HEK293T (cell line): ENCODE data around the gene PPP1R14C.

Experiments
- CTCF ChIA-PET: fragments of 350-600 bp; formaldehyde crosslinking; extraction: SDS; loops from one replicate; lab custom pipeline; 2021; ENCODE audit warnings: antibody characterized with exemption, inconsistent platforms; lab: Yijun Ruan, JAX
- POLR2A ChIA-PET: fragments of 350-600 bp; formaldehyde crosslinking; extraction: SDS; loops from one replicate; lab custom pipeline; 2020; ENCODE audit warnings: antibody characterized with exemption, inconsistent platforms; lab: Yijun Ruan, JAX
- DNase-seq: peaks from one replicate; pipeline ENCODE4 v3.0.0; 2012; ENCODE audit warnings: mixed read lengths; ENCODE audit errors: extremely low spot score
- ARNT ChIP-seq: fragments of 450-650 bp; IDR thresholded peaks from 2 replicates; pipeline ENCODE4 v1.6.1; 2017; ENCODE audit warnings: mild to moderate bottlenecking
- BHLHE40 ChIP-seq: fragments of 450-650 bp; IDR thresholded peaks from 2 replicates; pipeline ENCODE4 v1.6.1; 2016; ENCODE audit warnings: mild to moderate bottlenecking, moderate library complexity, borderline replicate concordance
- CTBP1 ChIP-seq: fragments of 450-650 bp; IDR thresholded peaks from 2 replicates; pipeline ENCODE4 v1.6.1; 2016; ENCODE audit warnings: borderline replicate concordance
- ELF4 ChIP-seq: fragments of 450-650 bp; IDR thresholded peaks from 2 replicates; pipeline ENCODE4 v1.6.1; 2017; ENCODE audit warnings: antibody characterized with exemption
- FOXA1 ChIP-seq: fragments of 450-650 bp; IDR thresholded peaks from 2 replicates; pipeline ENCODE4 v1.6.1; 2016; ENCODE audit warnings: mild to moderate bottlenecking
- FOXK2 ChIP-seq: fragments of 450-650 bp; IDR thresholded peaks from 2 replicates; pipeline ENCODE4 v1.6.1; 2016; ENCODE audit warnings: mild to moderate bottlenecking
- FOXM1 ChIP-seq: fragments of 450-650 bp; IDR thresholded peaks from 2 replicates; pipeline ENCODE4 v1.6.1; 2017; ENCODE audit warnings: mild to moderate bottlenecking, borderline replicate concordance
- HDGF ChIP-seq: fragments of 450-650 bp; IDR thresholded peaks from 2 replicates; pipeline ENCODE4 v1.6.1; 2017; ENCODE audit warnings: antibody characterized with exemption, borderline replicate concordance
- L3MBTL2 ChIP-seq: fragments of 450-650 bp; conservative IDR thresholded peaks from 2 replicates; pipeline ENCODE4 v1.6.1; 2016; ENCODE audit warnings: mild to moderate bottlenecking
- LEF1 ChIP-seq: fragments of 450-650 bp; IDR thresholded peaks from 2 replicates; pipeline ENCODE4 v1.6.1; 2017; ENCODE audit warnings: mild to moderate bottlenecking, borderline replicate concordance
- NFRKB ChIP-seq: fragments of 450-650 bp; IDR thresholded peaks from 2 replicates; pipeline ENCODE4 v1.6.1; 2016; ENCODE audit warnings: mild to moderate bottlenecking, moderate library complexity
- SP1 ChIP-seq: fragments of 450-650 bp; IDR thresholded peaks from 2 replicates; pipeline ENCODE4 v1.6.1; 2017
- SUZ12 ChIP-seq: fragments of 450-650 bp; IDR thresholded peaks from 2 replicates; pipeline ENCODE4 v1.6.1; 2016; ENCODE audit warnings: mild to moderate bottlenecking
- TARDBP ChIP-seq: fragments of 450-650 bp; IDR thresholded peaks from 2 replicates; pipeline ENCODE4 v1.6.1; 2016
- ZNF384 ChIP-seq: fragments of 450-650 bp; IDR thresholded peaks from 2 replicates; pipeline ENCODE4 v1.6.1; 2016
- TF ChIP-seq, protein P1 (sequence below): fragments of 450-650 bp; IDR thresholded peaks from 2 replicates; pipeline ENCODE4 v1.6.1; 2016

The PPP1R14C gene

GRCh38 chr6:150289454-150290071 is 146.7 kb downstream of the PPP1R14C start:
- POLR2A ChIA-PET, result interaction anchor here (1.1 kb wide), 1 partner anchor 68 kb away, joined by 3 read pairs; no protein-coding TSS in a partner anchor
- TF ChIP-seq CTBP1, result no peak
- TF ChIP-seq LEF1, result no peak
- no peak for TF ChIP-seq FOXM1
- TF ChIP-seq ELF4, result no peak
- no peak for TF ChIP-seq SUZ12
- TF ChIP-seq, protein P1, sequence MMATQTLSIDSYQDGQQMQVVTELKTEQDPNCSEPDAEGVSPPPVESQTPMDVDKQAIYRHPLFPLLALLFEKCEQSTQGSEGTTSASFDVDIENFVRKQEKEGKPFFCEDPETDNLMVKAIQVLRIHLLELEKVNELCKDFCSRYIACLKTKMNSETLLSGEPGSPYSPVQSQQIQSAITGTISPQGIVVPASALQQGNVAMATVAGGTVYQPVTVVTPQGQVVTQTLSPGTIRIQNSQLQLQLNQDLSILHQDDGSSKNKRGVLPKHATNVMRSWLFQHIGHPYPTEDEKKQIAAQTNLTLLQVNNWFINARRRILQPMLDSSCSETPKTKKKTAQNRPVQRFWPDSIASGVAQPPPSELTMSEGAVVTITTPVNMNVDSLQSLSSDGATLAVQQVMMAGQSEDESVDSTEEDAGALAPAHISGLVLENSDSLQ, result no peak
- no peak for TF ChIP-seq ARNT
- no peak for TF ChIP-seq ZNF384
- no peak for TF ChIP-seq L3MBTL2
- TF ChIP-seq HDGF, result no peak
- no peak for TF ChIP-seq TARDBP
- TF ChIP-seq FOXA1, result no peak
- no peak for TF ChIP-seq SP1
- TF ChIP-seq FOXK2, result no peak
- no peak for TF ChIP-seq NFRKB
- no peak for TF ChIP-seq BHLHE40
- CTCF ChIA-PET, result no interaction called here
- no peak for DNase-seq

- TF ChIP-seq TARDBP (no peak), FOXK2 (no peak), NFRKB (no peak), ZNF384 (no peak), SP1 (no peak), FOXA1 (no peak), ELF4 (no peak), CTBP1 (no peak), HDGF (no peak), FOXM1 (no peak), L3MBTL2 (no peak), ARNT (no peak)
- ChIA-PET CTCF (no interaction called here), POLR2A (no interaction called here)
- DNase-seq, result no peak
These were observed 147.6 kb downstream of the PPP1R14C start for GRCh38 chr6:150290429-150290828.

- TF ChIP-seq HDGF (no peak), TARDBP (no peak), FOXK2 (no peak), BHLHE40 (no peak), NFRKB (no peak), FOXA1 (no peak), ELF4 (no peak)
- DNase-seq, result no peak
- ChIA-PET CTCF (no interaction called here), POLR2A (no interaction called here)
These were observed 149.3 kb downstream of the PPP1R14C start for GRCh38 chr6:150291968-150292710.

DNA sequence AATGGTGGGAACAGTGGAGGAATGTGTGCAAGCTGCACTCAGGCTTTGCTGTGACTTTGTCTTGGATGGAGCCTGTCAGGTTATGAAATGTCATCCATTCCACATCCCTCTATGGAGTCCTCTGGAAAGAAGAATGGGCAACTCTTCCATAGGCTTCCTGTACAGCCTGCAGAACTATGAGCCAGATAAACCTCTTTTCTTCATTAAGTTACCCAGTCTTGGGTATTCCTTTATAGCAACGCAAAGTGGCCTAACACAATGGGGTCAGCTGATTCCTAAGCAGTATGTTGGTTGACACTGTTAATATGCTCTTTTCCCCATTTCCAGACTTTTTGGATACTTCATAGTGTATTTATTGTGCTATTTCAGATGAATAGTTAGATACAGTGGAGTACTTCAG is 150.2 kb downstream of the PPP1R14C start:
- POLR2A ChIA-PET, result no interaction called here
- CTCF ChIA-PET, result no interaction called here
- no peak for TF ChIP-seq BHLHE40
- TF ChIP-seq FOXM1, result no peak
- no peak for TF ChIP-seq ARNT
- no peak for TF ChIP-seq SP1
- TF ChIP-seq L3MBTL2, result no peak
- TF ChIP-seq NFRKB, result no peak
- TF ChIP-seq, protein P1, result no peak
- TF ChIP-seq FOXA1, result no peak
- TF ChIP-seq CTBP1, result no peak
- DNase-seq, result no peak

DNA sequence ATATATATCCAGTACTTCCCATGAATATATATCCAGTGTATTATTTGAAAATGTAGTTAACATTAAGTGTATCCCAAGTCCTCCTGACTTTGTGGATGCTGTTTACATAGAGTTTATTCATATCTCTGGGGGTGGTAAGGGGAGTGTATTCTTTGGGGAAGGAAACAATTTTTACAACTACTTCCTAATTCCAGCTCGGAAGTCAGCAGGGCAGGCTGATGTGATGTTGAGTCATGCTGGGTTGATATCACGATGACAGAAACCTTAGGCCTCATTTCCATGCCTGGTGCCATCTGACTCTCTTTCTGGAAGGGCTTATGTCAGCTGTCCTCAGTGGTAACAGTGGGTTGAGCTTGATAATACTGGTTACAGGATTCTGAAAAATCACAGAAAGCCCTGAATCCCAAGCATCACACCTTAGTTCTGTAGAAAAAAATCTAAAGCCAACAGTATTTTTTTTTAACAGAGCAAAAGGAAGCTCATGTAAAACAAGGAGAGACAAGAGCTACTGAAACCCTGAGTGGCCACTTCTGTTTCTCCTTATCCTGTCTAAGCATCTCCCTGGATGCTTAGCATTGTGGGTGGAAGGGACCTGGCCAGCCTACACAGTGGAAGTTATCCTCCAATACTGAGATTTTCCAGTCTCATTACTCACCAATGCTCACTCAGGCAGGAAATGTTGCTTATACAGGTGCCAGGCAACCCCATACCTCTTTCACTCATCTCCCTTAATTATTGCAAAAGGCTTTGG is 150.8 kb downstream of the PPP1R14C start:
- TF ChIP-seq HDGF, result no peak
- no peak for TF ChIP-seq LEF1
- no peak for TF ChIP-seq CTBP1
- no peak for TF ChIP-seq SP1
- no peak for TF ChIP-seq BHLHE40
- no peak for TF ChIP-seq FOXK2
- TF ChIP-seq ARNT, result no peak
- no peak for TF ChIP-seq NFRKB
- TF ChIP-seq ZNF384, result no peak
- no peak for TF ChIP-seq FOXA1
- TF ChIP-seq ELF4, result no peak
- TF ChIP-seq FOXM1, result no peak
- TF ChIP-seq SUZ12, result no peak
- TF ChIP-seq, protein P1, result no peak
- POLR2A ChIA-PET, result no interaction called here
- DNase-seq, result no peak
- CTCF ChIA-PET, result no interaction called here

- ChIA-PET CTCF (no interaction called here), POLR2A (no interaction called here)
- DNase-seq, result no peak
- no peak for TF ChIP-seq FOXK2
- no peak for TF ChIP-seq SP1
- no peak for TF ChIP-seq FOXA1
- no peak for TF ChIP-seq BHLHE40
- TF ChIP-seq TARDBP, result no peak
- TF ChIP-seq ELF4, result no peak
- no peak for TF ChIP-seq L3MBTL2
- no peak for TF ChIP-seq ZNF384
- no peak for TF ChIP-seq SUZ12
- TF ChIP-seq FOXM1, result no peak
- no peak for TF ChIP-seq ARNT
- TF ChIP-seq HDGF, result no peak
- TF ChIP-seq CTBP1, result no peak
- TF ChIP-seq, protein P1, result no peak
These were observed 154.0 kb downstream of the PPP1R14C start for GRCh38 chr6:150296890-150297289.
